BLaER1 (cell line): ENCODE data around the gene CLSTN2.

Source experiments
- H3K27ac ChIP-seq: shearing (Covaris generic); formaldehyde crosslinking; 2 replicates; pipeline ENCODE4 v1.8.1; 2022
- H3K27me3 ChIP-seq: shearing (Covaris generic); formaldehyde crosslinking; 2 replicates; pipeline ENCODE4 v1.8.1; 2022
- H3K36me3 ChIP-seq: shearing (Covaris generic); formaldehyde crosslinking; 2 replicates; pipeline ENCODE4 v1.8.1; 2022
- H3K4me1 ChIP-seq: shearing (Covaris generic); formaldehyde crosslinking; 2 replicates; pipeline ENCODE4 v1.8.1; 2022
- H3K4me2 ChIP-seq: shearing (Covaris generic); formaldehyde crosslinking; 2 replicates; pipeline ENCODE4 v1.8.1; 2022
- H3K4me3 ChIP-seq: shearing (Covaris generic); formaldehyde crosslinking; 2 replicates; pipeline ENCODE4 v1.8.1; 2022
- H3K9ac ChIP-seq: shearing (Covaris generic); formaldehyde crosslinking; 2 replicates; pipeline ENCODE4 v1.8.1; 2022
- H3K9me3 ChIP-seq: shearing (Covaris generic); formaldehyde crosslinking; 2 replicates; pipeline ENCODE4 v1.8.1; 2022
- H4K20me1 ChIP-seq: shearing (Covaris generic); formaldehyde crosslinking; 2 replicates; pipeline ENCODE4 v1.8.1; 2022
- Cebpa-rat ChIP-seq: shearing (Covaris generic); IDR thresholded peaks from 2 replicates; pipeline ENCODE4 v1.8.1; 2022

Gene CLSTN2

DNA sequence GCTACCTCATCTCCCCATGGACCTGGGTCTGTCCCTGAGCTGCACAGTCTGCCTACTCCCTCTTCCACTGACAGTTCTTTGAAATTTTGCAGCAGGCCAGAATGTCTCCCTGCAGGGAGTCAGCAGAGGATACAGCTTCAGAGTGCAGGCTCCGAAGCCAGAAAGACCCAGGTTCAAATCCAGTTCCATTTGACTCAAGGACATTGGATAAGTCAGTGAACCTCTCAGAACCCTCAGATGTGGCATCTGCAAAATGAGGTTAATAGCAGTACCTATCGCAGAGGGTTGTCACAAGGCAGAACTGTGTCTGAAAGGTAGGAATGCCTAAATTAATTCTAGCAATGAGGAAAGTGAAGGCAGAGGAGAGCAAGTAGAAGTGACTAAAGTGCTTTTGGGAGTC lies 498.4 kb downstream of the CLSTN2 start:
- no peak for TF ChIP-seq Cebpa-rat
- Histone ChIP-seq H3K27ac (no peak overlapping the region), H3K9me3 (no peaks in the 10 kb centered on the region), H3K9ac (no peak overlapping the region), H4K20me1 (no peaks in the 10 kb centered on the region), H3K4me1 (no peaks in the 10 kb centered on the region), H3K4me2 (no peak overlapping the region), H3K4me3 (no peak overlapping the region), H3K27me3 (no peaks in the 10 kb centered on the region), H3K36me3 (no peaks in the 10 kb centered on the region)

DNA sequence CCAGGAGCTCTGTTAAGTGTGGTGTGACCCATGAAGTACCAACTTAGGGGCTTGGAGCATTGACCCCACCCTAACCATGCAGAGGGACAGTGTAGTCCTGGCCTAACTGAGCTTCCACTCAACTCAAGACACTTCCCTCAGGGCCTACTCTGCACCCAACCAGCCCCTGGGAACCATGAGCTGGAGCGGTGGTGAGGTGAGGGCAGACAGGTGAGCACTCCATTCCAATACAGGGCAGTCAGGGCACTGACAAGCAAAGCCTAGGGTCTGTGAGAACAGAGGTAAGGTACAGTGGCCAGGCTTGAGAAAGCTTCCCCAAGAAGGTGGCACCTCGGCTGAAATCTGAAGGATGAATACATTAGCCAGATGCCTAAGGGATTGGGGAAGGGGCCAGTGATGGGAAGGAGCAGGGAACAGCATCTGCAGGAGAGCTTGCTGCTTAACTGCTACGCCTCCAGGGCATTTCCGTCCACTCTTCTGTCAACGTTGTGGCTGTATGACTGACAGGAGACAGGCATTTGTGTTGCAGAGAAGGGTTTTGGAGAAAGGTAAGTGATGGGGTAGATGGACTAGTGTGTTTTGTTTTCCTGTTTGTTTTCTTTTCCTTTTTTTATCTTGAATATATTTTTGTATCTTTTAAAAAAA lies 499.4 kb downstream of the CLSTN2 start:
- Histone ChIP-seq H3K4me3 (no peak overlapping the region), H4K20me1 (no peaks in the 10 kb centered on the region), H3K27me3 (no peaks in the 10 kb centered on the region), H3K9me3 (no peaks in the 10 kb centered on the region), H3K4me2 (no peak overlapping the region), H3K9ac (no peak overlapping the region), H3K4me1 (no peaks in the 10 kb centered on the region), H3K27ac (no peak overlapping the region), H3K36me3 (no peaks in the 10 kb centered on the region)
- TF ChIP-seq Cebpa-rat: no peak

DNA sequence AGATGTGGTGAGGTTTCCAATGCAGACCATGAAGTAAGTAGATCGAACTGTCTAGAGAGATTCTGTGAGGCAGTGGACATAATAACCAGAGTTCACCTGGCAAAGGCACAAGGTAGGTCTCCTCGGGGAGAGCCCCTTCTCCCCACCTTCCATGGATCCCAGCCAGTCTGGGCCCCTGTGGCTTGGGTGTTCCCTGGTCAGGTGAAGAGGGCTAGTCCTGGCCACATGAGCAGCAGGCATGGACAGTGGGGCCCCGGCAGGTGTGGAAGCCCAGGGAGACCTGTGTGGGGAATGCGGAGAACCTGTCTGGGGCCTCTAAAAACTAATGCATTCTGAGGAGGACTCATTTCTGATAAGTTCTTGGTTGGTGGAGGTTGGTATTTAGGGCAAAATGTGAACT lies 501.4 kb downstream of the CLSTN2 start:
- Histone ChIP-seq H3K4me1 (no peaks in the 10 kb centered on the region), H3K36me3 (no peaks in the 10 kb centered on the region), H4K20me1 (no peaks in the 10 kb centered on the region), H3K4me3 (no peak overlapping the region), H3K27ac (no peak overlapping the region), H3K27me3 (no peaks in the 10 kb centered on the region), H3K9ac (no peak overlapping the region), H3K4me2 (no peak overlapping the region), H3K9me3 (no peaks in the 10 kb centered on the region)
- TF ChIP-seq Cebpa-rat: no peak

DNA sequence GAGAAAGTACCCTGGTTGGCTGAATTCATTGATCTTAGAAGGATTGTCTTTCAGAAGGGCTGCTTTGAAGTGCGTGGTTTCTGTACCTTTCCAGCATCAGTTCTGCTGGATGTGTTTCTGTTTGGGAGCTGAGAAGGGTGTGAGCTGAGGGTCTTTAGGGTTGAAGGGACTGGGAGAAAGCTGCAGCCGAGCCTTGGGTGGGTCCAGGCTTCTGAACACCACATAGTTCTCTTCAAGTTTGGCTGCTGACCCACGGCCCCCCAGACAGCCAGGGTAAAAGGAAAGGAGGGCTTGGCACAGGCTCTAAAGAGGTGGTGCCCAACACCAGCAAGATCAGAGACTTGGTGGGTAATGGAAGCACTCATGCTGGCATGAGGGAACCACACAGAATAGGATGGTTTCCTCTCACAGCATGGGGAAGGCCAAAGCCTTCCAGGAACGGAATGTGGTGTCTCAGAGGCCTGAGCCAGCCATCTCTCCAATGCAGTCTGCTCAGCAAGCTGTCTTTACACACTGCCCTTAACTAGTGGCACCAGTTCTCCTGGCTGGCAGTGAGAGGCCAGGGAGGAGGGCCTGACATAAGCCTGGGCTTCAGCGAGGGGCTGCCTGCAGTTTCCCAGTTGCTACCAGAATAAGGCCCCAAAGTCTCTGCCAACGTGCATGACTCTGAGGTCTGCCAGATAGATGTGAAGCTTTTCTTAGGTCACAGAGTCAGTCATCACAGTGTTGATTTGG lies 503.9 kb downstream of the CLSTN2 start:
- Histone ChIP-seq H4K20me1 (no peaks in the 10 kb centered on the region), H3K4me3 (no peak overlapping the region), H3K4me2 (no peak overlapping the region), H3K27ac (no peak overlapping the region), H3K36me3 (no peaks in the 10 kb centered on the region), H3K9ac (no peak overlapping the region), H3K9me3 (no peaks in the 10 kb centered on the region), H3K4me1 (no peaks in the 10 kb centered on the region), H3K27me3 (no peaks in the 10 kb centered on the region)
- TF ChIP-seq Cebpa-rat: no peak

DNA sequence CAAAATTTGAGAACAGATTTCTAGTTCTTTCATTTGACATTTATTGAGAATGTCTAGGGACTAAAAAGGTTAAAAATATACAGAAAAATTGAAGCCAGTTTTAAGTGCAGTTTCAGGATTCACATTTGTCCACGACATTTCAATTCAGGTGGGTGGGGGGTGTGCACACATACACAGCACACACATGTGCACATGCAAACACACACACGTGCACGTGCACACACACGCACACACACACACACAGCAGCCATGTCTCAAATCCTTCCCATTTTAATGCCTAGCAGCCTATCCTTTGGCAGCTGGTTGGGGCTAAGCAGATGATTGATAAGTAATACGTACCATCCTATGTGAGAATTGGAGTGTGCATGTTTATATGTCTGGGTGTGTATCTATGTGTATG lies 504.5 kb downstream of the CLSTN2 start:
- TF ChIP-seq Cebpa-rat: no peak

DNA sequence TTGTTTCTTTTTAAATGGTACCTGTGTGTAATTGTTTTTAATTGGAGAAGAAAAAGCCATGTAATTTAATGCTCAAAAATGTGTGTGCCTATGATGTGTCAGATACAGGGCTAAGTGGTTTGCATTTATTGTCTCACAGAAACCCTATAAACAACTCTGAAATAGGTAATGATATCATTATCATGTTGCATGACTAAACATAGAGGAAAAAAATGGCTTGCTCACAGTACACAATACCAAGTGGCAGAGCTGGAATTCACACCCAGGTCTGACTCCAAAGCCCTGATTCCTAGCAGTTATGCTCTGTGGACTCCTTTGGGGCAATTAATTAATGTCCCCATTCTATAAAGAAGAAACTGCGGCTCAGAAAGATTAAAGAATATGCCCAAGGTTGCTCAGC lies 505.5 kb downstream of the CLSTN2 start:
- no peak for TF ChIP-seq Cebpa-rat
- H3K36me3 ChIP-seq: no peaks in the 10 kb centered on the region
- H3K27me3 ChIP-seq: no peaks in the 10 kb centered on the region
- H3K4me3 ChIP-seq: no peak overlapping the region
- H3K9me3 ChIP-seq: no peaks in the 10 kb centered on the region
- no peak overlapping the region for H3K4me2 ChIP-seq
- H3K9ac ChIP-seq: no peak overlapping the region
- H3K4me1 ChIP-seq: no peaks in the 10 kb centered on the region
- no peak overlapping the region for H3K27ac ChIP-seq
- no peaks in the 10 kb centered on the region for H4K20me1 ChIP-seq

More for the DNA sequence above, 504.5 kb downstream of the CLSTN2 start:
- H3K4me1 ChIP-seq: no peaks in the 10 kb centered on the region
- no peak overlapping the region for H3K4me3 ChIP-seq
- no peaks in the 10 kb centered on the region for H3K9me3 ChIP-seq
- H3K27ac ChIP-seq: no peak overlapping the region
- H3K36me3 ChIP-seq: no peaks in the 10 kb centered on the region
- no peak overlapping the region for H3K4me2 ChIP-seq
- H3K9ac ChIP-seq: no peak overlapping the region
- no peaks in the 10 kb centered on the region for H4K20me1 ChIP-seq
- no peaks in the 10 kb centered on the region for H3K27me3 ChIP-seq

DNA sequence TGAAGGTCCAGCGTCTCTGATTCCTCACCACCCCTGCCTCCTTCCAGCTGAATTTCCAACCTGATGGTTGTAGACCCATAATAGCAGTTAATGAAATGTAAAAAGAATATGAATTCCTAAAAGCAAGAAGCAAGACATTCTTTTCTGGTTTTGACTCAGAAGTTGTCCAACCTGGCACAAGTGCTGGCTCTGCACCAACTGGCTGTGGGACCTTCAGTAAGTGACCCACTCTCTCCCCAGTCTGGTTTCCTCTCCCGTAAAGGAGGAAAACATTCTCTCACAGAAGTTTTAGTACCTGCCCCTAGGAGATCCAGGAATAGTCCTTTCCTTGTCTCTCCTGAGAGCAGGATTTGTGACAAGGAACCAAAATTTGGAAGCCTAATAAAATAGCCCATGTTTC lies 506.0 kb downstream of the CLSTN2 start:
- Histone ChIP-seq H3K9ac (no peak overlapping the region), H3K27me3 (no peaks in the 10 kb centered on the region), H3K27ac (no peak overlapping the region), H4K20me1 (no peaks in the 10 kb centered on the region), H3K9me3 (no peaks in the 10 kb centered on the region), H3K4me1 (no peaks in the 10 kb centered on the region), H3K4me3 (no peak overlapping the region), H3K4me2 (no peak overlapping the region), H3K36me3 (no peaks in the 10 kb centered on the region)
- TF ChIP-seq Cebpa-rat: no peak

DNA sequence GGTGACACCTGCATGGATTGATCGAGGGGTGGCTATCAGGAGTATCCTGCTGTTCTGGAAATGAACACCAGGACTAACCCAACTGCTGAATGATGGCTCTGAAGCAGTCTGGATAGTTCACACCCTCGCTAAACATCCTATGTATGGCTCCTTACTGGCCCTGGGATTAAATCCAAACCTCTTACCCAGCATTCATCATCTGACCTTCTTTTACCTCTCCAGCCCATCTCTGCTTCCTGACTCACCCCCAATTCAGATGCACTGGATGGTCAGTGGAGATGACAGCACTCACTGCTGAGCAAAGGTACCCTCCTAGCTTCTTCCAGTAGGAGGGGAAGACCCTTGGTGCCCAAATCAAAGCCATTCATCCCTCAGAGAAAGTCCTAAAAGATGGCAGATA lies 507.6 kb downstream of the CLSTN2 start:
- Histone ChIP-seq H3K4me1 (no peaks in the 10 kb centered on the region), H3K36me3 (no peaks in the 10 kb centered on the region), H3K27me3 (no peaks in the 10 kb centered on the region), H4K20me1 (no peaks in the 10 kb centered on the region), H3K27ac (no peak overlapping the region), H3K9me3 (no peaks in the 10 kb centered on the region), H3K9ac (no peak overlapping the region), H3K4me2 (no peak overlapping the region), H3K4me3 (no peak overlapping the region)
- TF ChIP-seq Cebpa-rat: no peak

DNA sequence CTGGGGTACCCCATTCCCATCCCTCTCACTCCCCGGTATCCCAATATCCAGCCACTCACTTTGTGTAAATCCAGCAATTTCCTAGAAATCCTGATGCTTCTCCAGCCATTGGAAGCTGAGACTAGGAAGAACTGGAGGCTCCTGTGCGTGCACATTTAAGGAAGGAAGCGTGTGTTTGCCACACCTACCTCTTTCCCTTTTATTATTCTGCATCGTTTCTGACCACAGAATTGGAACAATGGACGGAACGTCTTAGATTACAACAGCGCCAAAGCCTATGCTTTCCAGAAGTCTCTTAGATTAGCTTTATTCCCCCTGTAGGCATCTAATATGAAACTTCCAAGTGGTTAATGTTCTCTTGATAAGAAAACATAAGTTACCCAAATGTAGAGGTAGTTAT lies 508.1 kb downstream of the CLSTN2 start:
- no peaks in the 10 kb centered on the region for H3K27me3 ChIP-seq
- no peak overlapping the region for H3K4me3 ChIP-seq
- no peak overlapping the region for H3K27ac ChIP-seq
- H3K36me3 ChIP-seq: no peaks in the 10 kb centered on the region
- no peaks in the 10 kb centered on the region for H4K20me1 ChIP-seq
- H3K9me3 ChIP-seq: no peaks in the 10 kb centered on the region
- no peaks in the 10 kb centered on the region for H3K4me1 ChIP-seq
- no peak overlapping the region for H3K9ac ChIP-seq
- H3K4me2 ChIP-seq: no peak overlapping the region
- no peak for TF ChIP-seq Cebpa-rat

DNA sequence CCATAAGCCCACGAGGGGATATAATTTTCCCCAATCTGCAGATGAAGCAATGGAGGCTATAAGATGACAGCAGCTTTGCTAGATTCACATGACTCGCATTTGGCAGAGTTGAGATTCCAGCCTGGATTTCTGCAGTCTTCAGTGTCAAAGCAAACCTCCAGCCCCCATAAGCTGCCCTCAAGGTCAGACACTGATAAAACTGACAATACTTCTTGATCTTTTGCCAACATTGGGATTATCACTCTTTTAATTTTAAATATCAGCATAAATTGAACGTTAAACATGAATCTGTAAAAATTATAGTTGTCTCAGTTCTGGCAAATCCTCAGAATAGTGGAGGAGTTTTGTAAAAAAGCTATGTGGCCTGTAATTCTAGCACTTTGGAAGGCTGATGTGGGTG lies 508.8 kb downstream of the CLSTN2 start:
- Histone ChIP-seq H3K9me3 (no peaks in the 10 kb centered on the region), H3K4me3 (no peak overlapping the region), H3K4me1 (no peaks in the 10 kb centered on the region), H3K27me3 (no peaks in the 10 kb centered on the region), H3K27ac (no peak overlapping the region), H3K36me3 (no peaks in the 10 kb centered on the region), H4K20me1 (no peaks in the 10 kb centered on the region), H3K4me2 (no peak overlapping the region), H3K9ac (no peak overlapping the region)
- TF ChIP-seq Cebpa-rat: no peak
